Fibroblast of gingiva (primary cell): Measurements from ENCODE around the gene ZNF490.
A peak's percentile ranks its signal among the peaks of the same experiment; 100 is the strongest.
"Not testable (repeated sequence)": the region's sequence is repeated elsewhere in the genome, so short reads cannot be mapped to it uniquely, and the experiment has no call there.

ENCODE experiments used
- DNase-seq: peaks from one replicate; pipeline ENCODE4 v3.0.0-alpha.2; 2011; ENCODE audit warnings: low read depth

Gene ZNF490

DNA sequence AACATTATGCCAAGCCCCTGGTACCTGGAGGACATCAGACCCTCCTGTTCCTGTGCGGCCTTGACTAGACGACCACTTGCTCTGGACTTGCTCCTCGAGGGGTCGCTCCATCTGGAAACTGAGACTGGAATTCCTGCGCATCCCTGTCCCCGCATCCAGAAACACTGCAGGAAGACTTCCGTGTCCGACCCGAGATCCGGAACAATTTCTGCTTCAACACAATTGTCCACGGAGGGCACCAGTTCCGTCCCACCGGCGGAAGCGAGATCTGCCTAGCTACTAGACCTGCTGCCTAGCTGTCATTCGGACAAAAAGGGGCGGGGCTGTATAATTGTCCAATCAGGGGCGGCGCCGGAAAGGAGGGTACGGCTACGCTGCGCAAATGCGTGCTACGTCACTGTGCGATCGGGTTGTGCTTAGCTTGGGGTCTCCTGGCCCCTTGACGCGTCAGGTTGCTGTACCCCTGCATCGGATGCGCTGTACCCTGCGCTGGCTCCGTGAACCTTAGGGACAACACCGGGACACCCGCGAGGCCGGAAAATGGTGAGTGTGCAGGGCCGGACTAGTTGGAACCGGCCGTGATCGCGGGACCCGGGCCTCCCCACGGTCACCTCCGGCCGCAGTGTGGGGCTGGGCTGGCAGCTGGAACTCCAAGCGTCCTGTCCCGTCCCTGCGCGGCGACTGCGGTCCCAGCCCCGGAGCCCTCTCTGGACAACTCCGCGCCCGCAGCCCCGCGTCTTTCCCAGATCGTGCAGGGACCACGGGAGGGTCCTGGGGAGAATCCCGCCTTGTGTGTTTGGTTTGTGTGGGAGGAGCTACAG is at the start of gene ZNF490, which contains the start of gene ZNF791:
ZNF490 (minus strand) TSS at position 274 of the 821 bp plus-strand sequence; CDS start at position 141, 133 bp downstream.
ZNF791 (plus strand) TSS at position 381 of the 821 bp plus-strand sequence; CDS start at position 541, 160 bp downstream.
- DNase-seq: peak; percentile 97

DNA sequence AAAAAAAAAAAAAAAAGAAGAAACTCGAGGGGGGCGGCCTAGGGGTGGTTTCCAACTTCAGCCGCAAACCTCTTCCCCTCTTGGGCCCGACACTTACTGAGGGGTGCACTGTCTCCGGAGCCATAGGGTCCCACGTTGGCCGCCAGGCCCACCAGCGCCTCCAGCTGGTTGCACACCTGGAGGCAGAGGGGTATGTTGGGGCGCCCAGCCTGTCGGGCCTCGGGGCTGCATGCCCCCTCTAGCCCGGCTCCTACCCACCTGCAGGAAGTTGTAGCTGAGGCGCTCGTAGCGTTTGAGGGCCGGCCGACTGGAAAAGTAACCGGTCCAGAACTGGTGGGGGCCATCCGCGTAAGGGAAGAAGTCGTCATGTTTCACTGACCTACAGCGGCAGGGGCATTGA is 47.4 kb upstream of the ZNF490 start:
- no peak for DNase-seq

DNA sequence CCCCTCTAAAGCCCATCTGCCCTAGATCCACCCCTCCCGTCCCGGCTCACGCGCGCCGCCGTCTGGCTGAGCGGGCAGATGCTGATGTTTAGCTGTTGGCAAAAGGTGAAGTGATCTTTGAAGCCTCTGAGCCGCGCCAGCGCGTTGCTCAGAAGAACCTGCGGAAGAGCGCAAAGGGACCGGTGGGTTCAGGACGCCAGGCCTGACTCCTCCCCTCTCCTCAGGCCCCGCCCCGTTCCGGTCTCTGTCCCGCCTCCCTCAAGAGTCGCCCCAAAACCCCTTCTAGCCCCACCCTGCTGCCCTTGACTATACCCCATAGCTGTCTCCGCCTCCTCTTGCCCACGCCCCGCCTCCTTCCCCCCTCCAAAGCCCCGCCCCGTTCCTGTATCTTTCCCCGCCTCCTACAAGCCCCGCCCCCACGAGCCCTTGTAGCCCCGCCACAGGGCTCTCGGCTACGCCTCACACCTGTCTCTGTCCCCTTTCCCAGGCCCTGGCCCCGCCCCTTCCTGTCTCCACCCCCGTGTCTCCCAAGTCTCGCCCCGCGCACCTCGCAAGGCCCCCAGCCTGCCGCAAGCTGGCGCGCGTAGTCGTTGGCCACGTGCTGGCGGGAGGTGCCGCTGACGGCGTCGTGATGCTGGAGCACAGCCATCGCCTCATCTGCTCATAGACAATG is 46.4 kb upstream of the ZNF490 start:
- no peak for DNase-seq

DNA sequence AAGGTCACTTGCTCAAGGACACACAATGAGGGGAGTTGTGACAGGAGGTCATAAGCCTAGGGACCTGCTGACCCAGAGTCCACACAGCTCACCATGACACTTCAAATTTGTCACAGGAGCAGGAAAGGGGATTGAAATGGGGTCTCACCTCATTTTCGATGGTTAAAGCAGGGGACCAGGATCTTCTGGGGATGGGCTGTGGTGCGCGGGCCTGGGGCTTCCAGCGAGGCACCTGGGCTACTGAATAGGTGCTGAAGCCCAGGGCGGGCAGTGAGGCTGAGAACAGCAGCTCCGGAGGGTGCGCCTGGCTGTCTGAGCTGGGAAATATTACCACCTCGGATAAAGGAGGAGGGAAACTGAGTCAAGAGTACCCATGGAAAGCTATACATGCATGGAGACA is 44.9 kb upstream of the ZNF490 start:
- no peak for DNase-seq

DNA sequence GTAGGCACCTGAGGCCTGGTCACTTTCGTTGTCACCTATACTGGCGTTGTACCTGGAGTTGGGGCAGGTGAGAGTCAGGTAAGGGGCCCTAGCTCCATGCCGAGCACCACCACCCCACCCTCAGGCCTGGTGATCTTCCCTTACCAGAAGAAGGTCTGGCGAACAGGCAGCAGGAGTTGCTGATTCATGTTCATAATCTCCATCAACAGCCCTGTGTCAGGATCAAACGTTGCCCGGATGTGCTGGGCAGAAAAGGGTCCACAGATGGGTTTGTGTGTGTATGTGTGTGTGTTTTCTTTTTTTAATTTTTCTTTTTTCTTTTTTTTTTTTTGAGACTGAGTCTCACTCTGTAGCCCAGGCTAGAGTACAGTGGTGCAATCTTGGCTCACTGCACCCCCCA is 41.6 kb upstream of the ZNF490 start:
- no peak for DNase-seq

DNA sequence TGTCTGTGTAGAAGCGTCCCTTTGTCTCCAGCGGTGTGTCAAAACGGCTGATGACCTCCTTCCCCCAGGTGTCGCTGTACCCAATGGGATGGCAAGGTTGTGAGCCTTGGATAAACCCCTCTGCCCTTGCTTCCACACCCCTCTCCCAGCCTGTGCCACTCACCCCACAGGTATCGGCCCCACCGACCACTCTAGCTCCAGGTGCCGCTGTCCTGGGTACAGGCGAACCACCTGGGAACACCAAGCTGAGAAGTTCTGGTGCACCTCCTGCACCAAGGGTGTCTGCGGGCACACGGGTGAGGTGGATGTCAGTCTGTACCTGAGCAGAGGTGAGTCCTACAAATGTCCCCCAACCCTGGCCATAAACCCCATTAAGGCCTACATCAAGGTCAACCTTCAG is 39.3 kb upstream of the ZNF490 start:
- DNase-seq: no peak

DNA sequence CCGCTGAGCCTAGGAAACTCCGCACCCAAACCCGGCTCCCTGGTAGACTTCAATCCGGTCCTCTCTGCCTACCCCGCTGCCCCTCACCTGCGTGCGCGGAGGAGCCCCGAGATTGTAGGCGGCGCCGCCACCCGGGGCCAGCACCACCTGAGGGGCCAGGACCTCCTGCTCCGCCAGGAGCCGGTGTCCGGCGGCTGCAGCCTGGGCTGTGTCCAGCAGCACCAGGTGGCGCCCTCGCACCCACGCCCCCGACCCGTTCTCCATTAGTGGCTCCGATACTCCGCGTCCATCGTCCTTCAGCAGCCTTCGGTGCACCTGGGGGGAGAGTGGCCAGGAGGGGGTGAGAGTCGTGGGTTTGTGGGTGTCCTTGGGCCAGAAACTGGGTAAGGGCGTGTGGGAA is 37.5 kb upstream of the ZNF490 start:
- DNase-seq: no peak

DNA sequence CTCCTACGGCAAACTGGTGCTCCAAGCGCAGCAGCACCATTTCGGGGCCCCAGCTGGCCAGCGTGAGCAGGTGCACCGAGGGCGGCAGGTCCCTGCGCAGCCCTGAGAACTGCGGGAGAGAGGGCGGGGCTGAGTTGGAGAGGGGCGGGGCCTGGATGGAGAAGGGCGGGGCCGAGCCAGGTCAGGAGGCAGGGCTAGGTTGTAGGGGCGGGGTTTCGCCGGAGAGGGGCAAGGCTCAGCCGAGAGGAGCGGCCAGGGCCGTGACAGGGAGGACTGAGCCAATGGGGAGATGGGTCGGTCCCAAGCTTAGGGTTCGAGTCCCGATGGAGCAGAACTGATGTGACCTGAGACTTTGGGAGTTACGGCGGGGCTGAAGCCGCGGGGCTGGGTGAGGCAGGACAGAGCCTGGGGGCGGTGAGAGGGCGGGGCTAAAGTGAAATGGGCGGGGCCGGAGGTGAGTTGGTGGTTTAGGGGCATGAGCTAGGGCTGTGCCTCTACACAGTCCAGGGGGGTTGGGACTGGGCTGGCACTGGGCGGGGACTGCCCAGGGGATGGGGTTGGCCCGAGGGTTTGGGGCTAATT is 37.0 kb upstream of the ZNF490 start:
- DNase-seq: no peak

DNA sequence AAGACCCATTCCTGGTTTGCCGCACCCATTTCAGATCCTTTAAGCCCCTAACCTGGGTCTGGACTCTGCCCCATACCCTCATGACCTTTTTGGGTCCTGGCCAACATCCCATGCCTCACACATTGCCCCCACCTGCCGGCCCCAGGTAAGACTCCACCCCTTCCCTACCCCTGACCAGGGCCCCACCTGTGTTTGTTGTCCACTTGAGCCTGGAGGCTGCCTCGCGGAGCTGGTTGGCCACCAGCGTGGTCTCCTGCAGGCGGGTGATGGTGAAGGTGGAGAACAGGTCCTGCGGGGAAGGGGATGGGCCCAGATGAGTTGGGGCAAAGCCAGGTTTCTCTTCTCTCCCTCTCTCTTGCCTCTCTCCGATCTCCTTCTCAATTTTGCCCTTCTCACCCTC is 36.4 kb upstream of the ZNF490 start:
- no peak for DNase-seq

DNA sequence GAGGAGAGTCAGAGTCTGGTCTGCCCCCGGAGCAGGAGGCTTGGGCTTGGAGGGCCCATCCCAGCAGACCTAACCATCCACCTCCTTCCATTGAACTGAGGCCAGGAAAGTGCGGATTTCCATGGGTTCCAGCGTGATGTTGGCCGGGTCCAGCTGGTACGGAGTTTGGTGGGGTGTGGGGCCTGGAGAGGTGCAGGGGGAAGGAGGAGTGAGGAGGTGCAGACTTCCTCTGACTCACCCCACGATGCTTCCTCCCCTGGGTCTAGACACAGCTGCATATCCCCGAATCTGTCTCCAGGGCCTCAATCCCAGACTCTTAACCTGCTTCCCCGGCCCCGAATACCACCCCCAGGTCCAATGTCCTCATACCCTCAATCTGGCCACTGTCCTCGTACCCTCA is 35.9 kb upstream of the ZNF490 start:
- DNase-seq: no peak

DNA sequence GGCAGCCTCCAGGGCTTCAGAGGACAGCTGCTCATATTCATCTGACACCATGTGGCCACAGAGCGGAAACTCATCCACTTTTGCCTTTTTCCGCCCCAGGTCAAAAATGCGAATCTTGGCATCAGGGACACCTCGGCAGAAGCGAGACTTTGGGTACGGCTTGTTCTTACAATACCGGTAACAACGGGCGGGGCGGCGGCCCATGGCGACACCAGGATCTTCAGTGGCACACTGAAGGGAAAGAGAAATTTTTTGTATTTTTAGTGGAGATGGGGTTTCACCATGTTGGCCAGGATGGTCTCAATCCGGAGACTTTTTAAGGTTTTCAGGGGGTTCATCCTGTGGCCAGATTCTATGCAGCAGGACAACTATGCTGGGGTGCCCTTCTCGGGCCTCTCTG is 33.1 kb upstream of the ZNF490 start:
- not testable (repeated sequence) for DNase-seq

DNA sequence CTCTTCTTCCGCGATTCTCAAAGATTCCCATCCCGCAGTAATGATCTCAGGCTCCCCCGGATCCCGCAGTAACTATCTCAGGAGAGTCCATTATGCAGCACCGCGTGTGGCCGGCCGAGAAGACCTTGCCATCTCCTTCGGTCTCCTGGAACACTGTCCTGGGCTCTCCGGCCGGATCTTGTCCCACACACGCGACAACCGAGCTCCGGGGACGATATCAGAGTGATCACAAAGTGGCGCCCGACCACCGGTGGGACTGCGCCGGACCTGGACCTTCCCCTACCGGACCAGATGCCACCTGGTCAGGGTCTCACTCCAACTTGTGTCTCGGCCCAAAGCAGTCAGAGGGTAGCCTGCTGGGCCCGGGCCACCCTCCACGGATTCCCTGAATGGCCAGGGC is 31.9 kb upstream of the ZNF490 start:
- DNase-seq: no peak

DNA sequence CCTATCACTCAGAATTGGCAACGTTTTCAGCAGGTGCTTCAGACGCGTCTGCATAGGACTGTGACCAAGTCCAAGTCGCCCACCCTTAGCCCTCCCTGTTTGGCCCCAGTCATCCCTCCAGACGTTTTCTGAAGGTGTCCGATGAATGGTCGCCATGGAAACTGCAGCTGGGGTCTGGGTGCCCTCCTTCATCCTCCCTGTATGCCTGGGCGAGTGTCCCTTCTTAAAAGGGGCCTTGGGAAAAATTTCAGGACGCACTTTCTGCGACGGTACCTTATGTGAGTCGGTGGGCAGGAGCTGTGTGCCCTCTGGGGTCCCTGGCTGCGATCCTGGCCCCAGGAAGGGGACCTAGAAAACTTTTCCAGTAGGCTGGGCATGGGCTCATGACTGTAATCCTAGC is 30.8 kb upstream of the ZNF490 start:
- no peak for DNase-seq

DNA sequence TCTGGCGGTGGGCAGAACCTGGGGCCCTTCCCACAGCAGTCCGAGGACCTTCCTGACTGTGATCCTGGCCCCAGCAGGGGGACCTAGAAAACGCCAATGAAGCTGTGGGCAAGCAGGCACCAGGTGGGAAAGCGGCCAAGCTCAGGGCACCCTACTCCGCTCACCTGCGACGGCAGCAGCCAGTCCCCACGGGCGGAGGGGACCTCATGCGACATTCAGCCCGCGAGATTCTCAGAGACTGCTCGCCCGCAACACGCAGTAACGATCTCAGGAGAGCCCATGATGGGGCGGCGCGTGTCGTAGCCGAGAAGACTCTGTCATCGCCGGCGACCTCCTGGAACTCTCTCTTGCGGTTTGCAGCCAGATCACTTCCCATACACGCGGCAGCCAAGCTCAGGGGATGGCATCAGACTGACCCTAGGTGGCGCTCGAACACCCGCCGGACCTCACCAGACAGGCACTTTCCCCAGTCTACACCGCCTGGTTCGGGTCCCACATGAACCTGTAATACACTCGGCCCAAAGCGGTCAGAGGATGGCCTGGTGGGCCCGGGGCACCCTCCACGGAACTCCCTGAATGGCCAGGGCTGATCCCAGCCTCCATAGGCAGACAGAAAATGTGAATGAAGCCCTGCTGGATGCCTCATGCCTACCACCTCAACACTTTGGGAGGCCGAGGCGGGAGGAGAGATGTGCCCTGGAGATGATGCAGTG is 29.4 kb upstream of the ZNF490 start:
- DNase-seq: peak; percentile 68

DNA sequence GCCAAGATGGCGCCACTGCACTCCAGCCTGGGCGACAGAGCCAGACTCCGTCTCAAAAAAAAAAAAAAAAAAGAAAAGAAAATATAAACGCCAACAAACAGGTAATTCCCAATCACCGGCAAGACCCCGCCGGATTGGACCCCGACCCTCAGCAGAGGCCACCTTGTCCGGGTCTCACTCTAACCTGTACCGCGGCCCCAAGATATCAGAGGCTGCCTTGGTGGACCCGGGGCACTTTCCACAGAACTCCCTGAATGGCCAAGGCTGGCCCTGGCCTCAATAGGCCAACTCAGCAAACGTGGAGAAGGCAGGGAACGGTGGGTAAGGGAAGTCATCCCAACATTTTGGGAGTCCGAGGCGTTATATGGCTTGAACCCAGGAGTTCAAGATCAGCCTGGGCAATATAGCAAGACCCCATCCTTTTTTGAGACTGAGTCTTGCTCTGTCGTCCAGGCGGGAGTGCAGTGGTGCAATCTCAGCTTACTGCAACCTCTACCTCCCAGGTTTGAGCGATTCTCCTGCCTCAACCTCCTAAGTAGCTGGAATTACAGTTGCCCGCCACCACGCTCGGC is 28.1 kb upstream of the ZNF490 start:
- DNase-seq: no peak

DNA sequence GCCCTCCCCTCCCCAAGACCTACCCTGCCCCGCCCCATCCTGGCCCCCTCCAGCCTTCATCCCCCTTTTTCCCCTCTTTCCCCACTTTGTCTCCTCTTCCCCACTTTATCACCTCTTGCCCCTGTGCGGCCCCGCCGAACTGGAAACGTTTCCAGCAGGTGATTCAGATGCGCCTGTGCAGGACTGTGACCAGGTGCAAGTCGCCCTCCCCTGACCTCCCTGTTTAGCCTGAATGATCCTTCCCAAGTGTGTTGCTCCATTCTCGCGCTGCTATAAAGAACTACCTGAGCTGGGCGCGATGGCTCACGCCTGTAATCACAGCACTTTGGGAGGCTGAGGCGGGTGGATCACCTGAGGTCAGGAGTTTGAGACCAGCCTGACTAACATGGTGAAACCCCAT is 26.0 kb upstream of the ZNF490 start:
- no peak for DNase-seq

DNA sequence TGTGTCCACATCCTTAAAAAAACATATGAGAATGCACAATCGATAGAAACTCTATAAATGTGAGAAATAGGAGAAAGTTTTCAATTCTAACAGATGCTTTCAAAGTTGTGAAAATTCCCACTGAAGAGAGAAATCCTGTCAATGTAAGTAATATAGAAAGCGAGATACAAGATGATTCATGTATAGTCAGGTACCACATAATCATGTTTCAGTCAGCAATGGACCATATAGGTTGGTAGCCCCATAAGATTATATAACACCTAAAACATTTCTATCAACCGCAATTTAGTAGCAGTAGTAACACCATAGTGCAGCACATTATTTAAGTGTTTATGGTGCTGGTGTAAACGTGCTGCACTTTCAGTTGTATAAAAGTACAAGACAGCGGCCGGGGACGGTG is 18.6 kb upstream of the ZNF490 start:
- no peak for DNase-seq

DNA sequence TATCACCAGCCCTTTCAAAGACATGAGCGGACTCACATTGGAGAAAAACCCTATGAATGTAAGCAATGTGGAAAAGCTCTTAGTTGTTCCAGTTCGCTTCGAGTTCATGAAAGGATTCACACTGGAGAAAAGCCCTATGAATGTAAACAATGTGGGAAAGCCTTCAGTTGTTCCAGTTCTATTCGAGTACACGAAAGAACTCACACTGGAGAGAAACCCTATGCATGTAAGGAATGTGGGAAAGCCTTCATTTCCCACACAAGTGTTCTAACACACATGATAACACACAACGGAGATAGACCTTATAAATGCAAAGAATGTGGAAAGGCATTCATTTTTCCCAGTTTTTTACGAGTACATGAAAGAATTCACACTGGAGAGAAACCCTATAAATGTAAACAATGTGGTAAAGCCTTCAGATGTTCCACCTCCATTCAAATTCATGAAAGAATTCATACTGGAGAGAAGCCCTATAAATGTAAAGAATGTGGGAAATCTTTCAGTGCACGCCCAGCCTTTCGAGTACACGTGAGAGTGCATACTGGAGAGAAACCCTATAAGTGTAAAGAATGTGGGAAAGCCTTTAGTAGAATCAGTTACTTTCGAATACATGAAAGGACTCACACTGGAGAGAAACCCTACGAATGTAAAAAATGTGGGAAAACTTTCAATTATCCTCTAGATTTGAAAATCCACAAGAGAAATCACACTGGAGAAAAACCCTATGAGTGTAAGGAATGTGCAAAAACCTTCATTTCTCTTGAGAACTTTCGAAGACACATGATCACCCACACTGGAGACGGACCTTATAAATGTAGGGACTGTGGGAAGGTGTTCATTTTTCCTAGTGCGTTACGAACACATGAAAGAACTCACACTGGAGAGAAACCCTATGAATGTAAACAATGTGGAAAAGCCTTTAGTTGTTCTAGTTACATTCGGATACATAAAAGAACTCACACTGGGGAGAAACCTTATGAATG is 17.7 kb upstream of the ZNF490 start:
- peak; percentile 9 for DNase-seq

DNA sequence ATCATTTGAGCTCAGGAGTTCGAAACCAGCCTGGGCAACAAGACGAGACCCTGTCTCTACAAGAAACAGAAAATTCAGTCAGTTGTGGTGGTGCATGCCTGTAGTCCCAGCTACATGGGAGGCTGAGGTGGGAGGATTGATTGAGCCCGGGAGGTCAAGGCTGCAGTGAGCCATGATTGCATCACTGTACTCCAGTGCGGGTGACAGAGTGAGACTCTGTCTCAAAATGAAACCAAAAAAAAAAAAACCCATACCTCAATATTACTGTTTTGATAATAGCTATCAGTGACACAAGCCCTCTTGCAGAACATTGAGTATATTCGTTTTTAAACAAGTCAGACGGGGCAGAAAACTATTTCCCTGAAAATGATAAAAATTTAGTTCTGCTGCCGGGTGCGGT is 16.3 kb upstream of the ZNF490 start:
- no peak for DNase-seq

DNA sequence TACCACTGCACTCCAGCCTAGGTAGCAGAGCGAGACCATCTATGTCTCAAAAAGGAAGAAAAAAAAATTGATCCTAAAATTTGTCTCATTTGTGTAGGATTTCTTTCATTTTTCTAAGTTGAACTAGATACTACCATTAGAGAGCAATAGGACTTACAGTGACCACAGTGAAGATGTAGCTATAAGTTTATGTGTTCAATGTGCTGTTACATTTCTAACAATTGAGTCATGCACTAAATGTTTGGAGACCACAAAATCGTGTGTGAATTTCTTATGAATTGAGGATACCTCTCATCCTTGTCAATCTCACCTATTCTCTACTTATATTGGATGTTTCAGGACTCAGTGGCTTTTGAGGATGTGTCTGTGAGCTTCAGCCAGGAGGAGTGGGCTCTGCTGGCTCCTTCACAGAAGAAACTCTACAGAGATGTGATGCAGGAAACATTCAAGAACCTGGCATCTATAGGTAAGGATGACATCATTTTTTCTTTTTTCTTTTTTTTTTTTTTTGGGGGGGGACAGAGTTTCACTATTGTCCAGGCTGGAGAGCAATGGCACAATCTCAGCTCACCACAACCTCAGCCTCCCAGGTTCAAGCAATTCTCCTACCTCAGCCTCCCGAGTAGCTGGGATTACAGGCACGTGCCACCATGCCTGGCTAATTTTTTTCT is 12.9 kb upstream of the ZNF490 start:
- no peak for DNase-seq
